ENCODE measurements around the gene TAOK3.

DNA sequence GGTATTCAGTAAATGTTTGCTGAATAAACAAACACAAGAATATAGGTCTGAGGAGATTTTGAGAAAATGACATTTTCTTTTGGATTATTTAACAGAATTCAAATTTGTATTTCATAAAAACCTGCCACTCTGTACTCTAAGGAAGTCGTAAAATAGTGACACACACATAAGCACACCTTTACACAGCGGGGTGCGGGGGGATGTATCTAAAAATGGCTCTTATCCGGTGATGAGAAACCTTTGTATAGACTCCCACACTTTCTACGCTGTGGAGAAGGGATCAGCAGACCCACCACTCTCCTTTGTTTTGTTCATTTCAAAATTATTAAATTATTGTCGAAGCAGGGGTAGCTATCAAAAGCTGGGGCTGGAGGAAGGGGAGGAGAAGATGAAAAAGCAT is 178.7 kb downstream of the TAOK3 start:
- TF ChIP-seq, protein P1, sequence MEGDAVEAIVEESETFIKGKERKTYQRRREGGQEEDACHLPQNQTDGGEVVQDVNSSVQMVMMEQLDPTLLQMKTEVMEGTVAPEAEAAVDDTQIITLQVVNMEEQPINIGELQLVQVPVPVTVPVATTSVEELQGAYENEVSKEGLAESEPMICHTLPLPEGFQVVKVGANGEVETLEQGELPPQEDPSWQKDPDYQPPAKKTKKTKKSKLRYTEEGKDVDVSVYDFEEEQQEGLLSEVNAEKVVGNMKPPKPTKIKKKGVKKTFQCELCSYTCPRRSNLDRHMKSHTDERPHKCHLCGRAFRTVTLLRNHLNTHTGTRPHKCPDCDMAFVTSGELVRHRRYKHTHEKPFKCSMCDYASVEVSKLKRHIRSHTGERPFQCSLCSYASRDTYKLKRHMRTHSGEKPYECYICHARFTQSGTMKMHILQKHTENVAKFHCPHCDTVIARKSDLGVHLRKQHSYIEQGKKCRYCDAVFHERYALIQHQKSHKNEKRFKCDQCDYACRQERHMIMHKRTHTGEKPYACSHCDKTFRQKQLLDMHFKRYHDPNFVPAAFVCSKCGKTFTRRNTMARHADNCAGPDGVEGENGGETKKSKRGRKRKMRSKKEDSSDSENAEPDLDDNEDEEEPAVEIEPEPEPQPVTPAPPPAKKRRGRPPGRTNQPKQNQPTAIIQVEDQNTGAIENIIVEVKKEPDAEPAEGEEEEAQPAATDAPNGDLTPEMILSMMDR (conservative IDR thresholded peaks at IDR 0.05; ENCODE audit: low read depth, low read length), result no peak
- no peak for TF ChIP-seq SMC3 (IDR thresholded peaks at IDR 0.05; ENCODE audit: low read depth, low read length)
- no peak for TF ChIP-seq MAFK (IDR thresholded peaks at IDR 0.05; ENCODE audit: low read depth, low read length)
- TF ChIP-seq POLR2A (IDR thresholded peaks at IDR 0.05; ENCODE audit: low read depth, low read length), result no peak
